IMR-90 (cell line): ENCODE measurements around the gene F11. TPM values are rescaled to one million over a fixed set of nuclear protein-coding genes. Genes with fewer than 3 reads are reported as not detected.

ENCODE experiments used
- ATAC-seq: fragments of 200-7000 bp; cut with Tn5 transposase; 2 replicates; pipeline ENCODE4 v1.9.1; 2020; ENCODE audit warnings: low read depth, mild to moderate bottlenecking, moderate library complexity
- BruUV-seq: library from RNA; stranded (reverse); fragments of 400-500 nt; replicated peaks from 2 replicates; lab custom pipeline; 2021; lab: Mats Ljungman, UMichigan
- CTCF ChIA-PET: fragments of 300-600 bp; formaldehyde crosslinking; extraction: SDS; loops from one replicate; lab custom pipeline; 2021; ENCODE audit warnings: antibody characterized with exemption; lab: Yijun Ruan, JAX
- POLR2A ChIA-PET: fragments of 300-600 bp; sonication (Branson Sonifier 250); formaldehyde crosslinking; loops from one replicate; lab custom pipeline; 2022; ENCODE audit warnings: antibody characterized with exemption; ENCODE audit not compliant: unreplicated experiment; lab: Charles Lee
- DNase-seq: peaks from one replicate; pipeline ENCODE4 v3.0.0; 2013
- H2AFZ ChIP-seq: replicated peaks from 2 replicates; pipeline ENCODE3; 2013; ENCODE audit warnings: low read length, mild to moderate bottlenecking; ENCODE audit not compliant: poor library complexity
- H2AK5ac ChIP-seq: 2 replicates; pipeline ENCODE4 v1.6.1; 2013; ENCODE audit warnings: low read depth, low read length, inconsistent platforms
- H2AK9ac ChIP-seq: replicated peaks from 2 replicates; pipeline ENCODE3; 2013; ENCODE audit warnings: mild to moderate bottlenecking, low read depth, low read length, moderate library complexity; ENCODE audit not compliant: poor library complexity
- H2BK120ac ChIP-seq: 2 replicates; pipeline ENCODE4 v1.6.1; 2013; ENCODE audit warnings: low read depth, low read length, inconsistent platforms
- H2BK15ac ChIP-seq: 3 replicates; pipeline ENCODE4 v1.6.1; 2013; ENCODE audit warnings: low read depth, low read length, inconsistent platforms
- H2BK20ac ChIP-seq: 2 replicates; pipeline ENCODE4 v1.6.1; 2013; ENCODE audit warnings: low read depth, mild to moderate bottlenecking, inconsistent platforms, low read length, moderate library complexity
- H2BK5ac ChIP-seq: 2 replicates; pipeline ENCODE4 v1.6.1; 2013; ENCODE audit warnings: mild to moderate bottlenecking, low read depth, low read length, inconsistent platforms; ENCODE audit not compliant: poor library complexity, severe bottlenecking
- H3K14ac ChIP-seq: replicated peaks from 2 replicates; pipeline ENCODE4 v1.6.1; 2013; ENCODE audit warnings: low read depth, low read length, inconsistent platforms
- H3K18ac ChIP-seq: 2 replicates; pipeline ENCODE4 v1.6.1; 2013; ENCODE audit warnings: low read depth, low read length, control low read depth
- H3K23ac ChIP-seq: 2 replicates; pipeline ENCODE4 v1.6.1; 2013; ENCODE audit warnings: low read depth, low read length, inconsistent platforms
- H3K27ac ChIP-seq: 2 replicates; pipeline ENCODE4 v1.5.1; 2013; ENCODE audit warnings: mild to moderate bottlenecking, control low read depth, low read length; ENCODE audit not compliant: insufficient read depth
- H3K27me3 ChIP-seq: 2 replicates; pipeline ENCODE4 v1.6.1; 2013; ENCODE audit warnings: low read length; ENCODE audit not compliant: control insufficient read depth, insufficient read depth
- H3K36me3 ChIP-seq: 2 replicates; pipeline ENCODE4 v1.6.1; 2013; ENCODE audit warnings: low read length, mixed read lengths; ENCODE audit not compliant: control insufficient read depth, insufficient read depth
- H3K4ac ChIP-seq: 2 replicates; pipeline ENCODE4 v1.6.1; 2013; ENCODE audit warnings: low read depth, low read length, inconsistent platforms
- H3K4me1 ChIP-seq: 2 replicates; pipeline ENCODE4 v1.6.1; 2013; ENCODE audit warnings: low read length, mixed read lengths; ENCODE audit not compliant: control insufficient read depth, insufficient read depth
- H3K4me2 ChIP-seq: 2 replicates; pipeline ENCODE4 v1.6.1; 2013; ENCODE audit warnings: low read depth, mild to moderate bottlenecking, control low read depth, low read length, moderate library complexity
- H3K4me3 ChIP-seq: 2 replicates; pipeline ENCODE4 v1.5.1; 2013; ENCODE audit warnings: low read depth, mild to moderate bottlenecking, control low read depth, low read length, moderate library complexity; ENCODE audit not compliant: insufficient read depth
- H3K56ac ChIP-seq: 2 replicates; pipeline ENCODE4 v1.6.1; 2013; ENCODE audit warnings: low read length, inconsistent platforms; ENCODE audit not compliant: insufficient read depth; ENCODE audit errors: extremely low read depth
- H3K79me1 ChIP-seq, 2 experiments: 2 replicates each; pipeline ENCODE4 v1.6.1; 2013; ENCODE audit warnings: low read length in 2 of 2, inconsistent platforms in 1 of 2, low read depth in 1 of 2
- H3K9ac ChIP-seq: 2 replicates; pipeline ENCODE4 v1.6.1; 2013; ENCODE audit warnings: low read depth, low read length, control low read depth
- H3K9me1 ChIP-seq: 2 replicates; pipeline ENCODE4 v1.6.1; 2013; ENCODE audit warnings: low read length, inconsistent platforms; ENCODE audit not compliant: insufficient read depth
- H3K9me3 ChIP-seq: 2 replicates; pipeline ENCODE4 v1.6.1; 2013; ENCODE audit warnings: low read length; ENCODE audit not compliant: control insufficient read depth, insufficient read depth
- H4K20me1 ChIP-seq: 2 replicates; pipeline ENCODE4 v1.6.1; 2013; ENCODE audit warnings: low read length, inconsistent platforms; ENCODE audit not compliant: insufficient read depth
- H4K5ac ChIP-seq: 2 replicates; pipeline ENCODE4 v1.6.1; 2013; ENCODE audit warnings: mild to moderate bottlenecking, low read depth, low read length, control low read depth
- H4K8ac ChIP-seq, 2 experiments: 2 replicates each; pipeline ENCODE4 v1.6.1; 2013; ENCODE audit warnings: low read depth in 2 of 2, low read length in 2 of 2, control low read depth in 1 of 2, inconsistent platforms in 1 of 2
- H4K91ac ChIP-seq: 2 replicates; pipeline ENCODE4 v1.6.1; 2013; ENCODE audit warnings: low read depth, low read length, inconsistent platforms; ENCODE audit not compliant: insufficient read depth
- CHD1 ChIP-seq: IDR thresholded peaks from 2 replicates; pipeline ENCODE4 v1.6.1; 2012; ENCODE audit warnings: low read depth, low read length, improper control_type of control experiment
- FOS ChIP-seq: fragments of 150-350 bp; IDR thresholded peaks from 2 replicates; pipeline ENCODE4 v1.6.1; 2016; ENCODE audit warnings: low read depth, low read length
- MAFK ChIP-seq: IDR thresholded peaks from 2 replicates; pipeline ENCODE4 v1.6.1; 2012; ENCODE audit warnings: low read depth, low read length, improper control_type of control experiment
- MXI1 ChIP-seq: IDR thresholded peaks from 2 replicates; pipeline ENCODE4 v1.6.1; 2012; ENCODE audit warnings: low read depth, mild to moderate bottlenecking, low read length, moderate library complexity, borderline replicate concordance
- NFE2L2 ChIP-seq: fragments of 150-350 bp; IDR thresholded peaks from 2 replicates; pipeline ENCODE4 v1.6.1; 2016; ENCODE audit warnings: low read depth, mild to moderate bottlenecking, low read length
- POLR2A ChIP-seq: IDR thresholded peaks from 2 replicates; pipeline ENCODE4 v1.6.1; 2012; ENCODE audit warnings: mild to moderate bottlenecking, low read depth, low read length
- WGBS, 2 experiments: methylation state at CpG; one replicate each; pipeline versions ENCODE4 v1.1.5 to v1.1.7; 2013; ENCODE audit warnings: missing lambda C conversion rate in 2 of 2; ENCODE audit not compliant: insufficient read length in 1 of 2; ENCODE audit errors: extremely low coverage in 2 of 2; 5-methylcytosine and 5-hydroxymethylcytosine counted together
- dilution Hi-C: fragments of 300-500 bp; cut with HindIII; formaldehyde crosslinking; loops from one replicate; pipeline ENCODE4 v1.14.3; 2018; ENCODE audit warnings: low sequenced_read_pairs; ENCODE audit not compliant: unreplicated experiment
- in situ Hi-C: fragments of 300-500 bp; cut with MboI; formaldehyde crosslinking; loops from 3 replicates; pipeline ENCODE4 v1.14.3; 2019; ENCODE audit warnings: low sequenced_read_pairs, inconsistent platforms, mixed read lengths
- intact Hi-C: fragments of 100-400 bp; cut with micrococcal nuclease; formaldehyde crosslinking; loops from 2 replicates; pipeline ENCODE4 v1.10.0; 2022
- polyA plus RNA-seq, 3 experiments: library from polyadenylated mRNA; depleted of rRNA; stranded (reverse); fragments of >200 nt; gene quantifications; 2 replicates each; pipeline ENCODE4 v1.2.3, GENCODE V29; 2012; ENCODE audit warnings: low replicate concordance in 1 of 3
- total RNA-seq: library from RNA; depleted of rRNA; stranded (reverse); fragments of >200 nt; gene quantifications from 2 replicates; pipeline ENCODE4 v1.2.3, GENCODE V29; 2012
- TF ChIP-seq, protein P1 (sequence below): fragments of 150-350 bp; IDR thresholded peaks from 2 replicates; pipeline ENCODE4 v1.6.1; 2016; ENCODE audit warnings: low read depth, mild to moderate bottlenecking, low read length, moderate library complexity, borderline replicate concordance
- TF ChIP-seq, protein P2 (sequence below): fragments of 150-350 bp; IDR thresholded peaks from 2 replicates; pipeline ENCODE4 v1.6.1; 2017; ENCODE audit warnings: mild to moderate bottlenecking, antibody characterized with exemption, low read length, low read depth

The F11 gene
- total and polyA plus RNA-seq, 2 of the 4 experiments (the other 2 are of a cell fraction): not detected

DNA sequence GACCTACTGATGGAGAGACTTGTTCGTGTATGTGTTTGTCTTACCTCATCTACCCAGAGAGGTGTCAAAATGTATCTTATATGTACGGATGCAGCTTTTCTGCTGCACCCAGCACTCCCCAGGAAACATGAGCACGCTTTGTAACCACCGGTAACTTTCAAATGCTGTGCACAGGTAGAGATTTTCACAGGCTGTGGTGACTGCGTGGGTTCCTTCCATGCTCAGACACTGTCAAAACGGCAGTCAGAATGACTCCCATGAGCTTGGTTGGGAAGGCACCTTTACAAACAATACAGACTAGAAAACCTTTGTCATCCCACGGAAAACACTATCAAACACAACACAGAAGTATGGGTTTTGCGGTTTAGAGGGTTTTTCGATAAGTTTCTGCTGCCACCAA lies 28.2 kb downstream of the F11 start:
- Histone ChIP-seq H3K4me3 (no peak overlapping the region), H3K4me1 (no peaks in the 10 kb centered on the region), H4K8ac (no peak overlapping the region), H3K23ac (no peak overlapping the region), H2BK20ac (no peak overlapping the region), H2AFZ (no peak overlapping the region), H4K20me1 (no peaks in the 10 kb centered on the region), H2AK5ac (no peak overlapping the region), H3K9ac (no peak overlapping the region), H3K36me3 (no peaks in the 10 kb centered on the region), H3K79me1 (no peaks in the 10 kb centered on the region), H3K56ac (no peak overlapping the region), H2BK120ac (no peak overlapping the region), H3K4ac (no peak overlapping the region), H3K27ac (no peak overlapping the region), H3K9me3 (no peaks in the 10 kb centered on the region), H3K4me2 (no peak overlapping the region), H4K91ac (no peak overlapping the region), H3K18ac (no peak overlapping the region), H2AK9ac (no peak overlapping the region), H3K27me3 (peaks cover 4% of the 10 kb centered on the region; the same call in 1 of the 2 replicates), H3K9me1 (no peaks in the 10 kb centered on the region), H3K14ac (no peak overlapping the region), H2BK15ac (no peak overlapping the region), H2BK5ac (no peak overlapping the region), H4K5ac (no peak overlapping the region)
- intact Hi-C loops: loop anchor here (10.0 kb wide), 1 partner anchor 431 kb away; the partner anchor contains the start of gene FAT1
- TF ChIP-seq CHD1 (no peak), POLR2A (no peak), FOS (no peak), NFE2L2 (no peak), MAFK (no peak), MXI1 (no peak)
- TF ChIP-seq, protein P1, sequence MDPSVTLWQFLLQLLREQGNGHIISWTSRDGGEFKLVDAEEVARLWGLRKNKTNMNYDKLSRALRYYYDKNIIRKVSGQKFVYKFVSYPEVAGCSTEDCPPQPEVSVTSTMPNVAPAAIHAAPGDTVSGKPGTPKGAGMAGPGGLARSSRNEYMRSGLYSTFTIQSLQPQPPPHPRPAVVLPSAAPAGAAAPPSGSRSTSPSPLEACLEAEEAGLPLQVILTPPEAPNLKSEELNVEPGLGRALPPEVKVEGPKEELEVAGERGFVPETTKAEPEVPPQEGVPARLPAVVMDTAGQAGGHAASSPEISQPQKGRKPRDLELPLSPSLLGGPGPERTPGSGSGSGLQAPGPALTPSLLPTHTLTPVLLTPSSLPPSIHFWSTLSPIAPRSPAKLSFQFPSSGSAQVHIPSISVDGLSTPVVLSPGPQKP: no peak
- TF ChIP-seq, protein P2, sequence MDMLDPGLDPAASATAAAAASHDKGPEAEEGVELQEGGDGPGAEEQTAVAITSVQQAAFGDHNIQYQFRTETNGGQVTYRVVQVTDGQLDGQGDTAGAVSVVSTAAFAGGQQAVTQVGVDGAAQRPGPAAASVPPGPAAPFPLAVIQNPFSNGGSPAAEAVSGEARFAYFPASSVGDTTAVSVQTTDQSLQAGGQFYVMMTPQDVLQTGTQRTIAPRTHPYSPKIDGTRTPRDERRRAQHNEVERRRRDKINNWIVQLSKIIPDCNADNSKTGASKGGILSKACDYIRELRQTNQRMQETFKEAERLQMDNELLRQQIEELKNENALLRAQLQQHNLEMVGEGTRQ: no peak
- no peak for ATAC-seq
- in situ Hi-C loops: loop anchor here (10.0 kb wide), 1 partner anchor 291 kb away; no protein-coding TSS in a partner anchor
- no CpG with 5 or more reads among the region's 9 CpGs for WGBS, 2 experiments
- dilution Hi-C loops: no loop called here
- BruUV-seq: no TSS peak
- CTCF ChIA-PET: no interaction called here
- DNase-seq: no peak
- POLR2A ChIA-PET: no interaction called here
